Measurements from ENCODE around the gene SMO. TPM values are rescaled to one million over a fixed set of nuclear protein-coding genes. Genes with fewer than 3 reads are reported as not detected.

The SMO gene
- total and polyA plus RNA-seq, 2 donors (not counting 1 experiment from before 2014, with no cell fraction given) = 0.39 to 1.4 TPM

DNA sequence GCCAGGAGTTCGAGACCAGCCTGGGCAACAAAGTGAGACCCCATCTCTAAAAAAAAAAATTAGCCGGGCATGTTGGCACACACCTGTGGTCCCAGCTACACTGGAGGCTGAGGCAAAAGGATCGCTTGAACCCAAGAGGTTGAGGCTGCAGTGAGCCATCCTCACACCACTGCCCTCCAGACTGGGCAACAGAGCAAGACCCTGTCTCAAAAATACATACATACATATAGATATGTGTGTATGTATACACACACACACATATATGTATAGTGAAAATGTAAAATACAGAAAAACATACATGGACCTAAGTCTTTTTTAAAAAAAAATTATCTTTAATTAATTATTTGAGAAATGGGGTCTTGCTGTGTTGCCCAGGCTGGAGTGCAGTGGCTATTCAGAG lies 5.5 kb downstream of the SMO start:
- Histone ChIP-seq H3K79me2 (ENCODE audit: control insufficient read depth, insufficient read depth, low read length) (no peaks in the 10 kb centered on the region), H3K4me1 (ENCODE audit: control insufficient read depth in 2 of 2, insufficient read depth in 2 of 2, low read length in 2 of 2) (peaks cover 9 to 10% of the 10 kb centered on the region in 2 donors), H3K4me3 (ENCODE audit: control extremely low read depth in 1 of 5, extremely low read depth in 1 of 5, insufficient read depth in 1 of 5, low read depth in 2 of 5, low read length in 4 of 5) (no peak overlapping the region), H3K4me2 (replicated peaks; ENCODE audit: low read depth, low read length, poor library complexity, severe bottlenecking) (no peak overlapping the region), H4K20me1 (ENCODE audit: control insufficient read depth, insufficient read depth, low read length, poor library complexity, severe bottlenecking) (no peaks in the 10 kb centered on the region), H3K27ac (ENCODE audit: low read length in 2 of 2) (no peak overlapping the region), H3K27me3 (replicated peaks in 1 of 4; ENCODE audit: control extremely low read depth in 1 of 4, control insufficient read depth in 3 of 4, insufficient read depth in 4 of 4, low read length in 3 of 4) (peaks cover 0 to 29% (median 15%) of the 10 kb centered on the region in 4 experiments), H2AFZ (ENCODE audit: insufficient read depth, low read depth, low read length, poor library complexity, severe bottlenecking) (no peak overlapping the region), H3K9ac (ENCODE audit: low read length) (no peak overlapping the region), H3K36me3 (replicated peaks in 1 of 2; ENCODE audit: control extremely low read depth in 1 of 2, control insufficient read depth in 1 of 2, extremely low read depth in 1 of 2, insufficient read depth in 2 of 2, low read length in 1 of 2) (no peaks in the 10 kb centered on the region), H3K9me3 (ENCODE audit: control extremely low read depth in 1 of 3, control insufficient read depth in 2 of 3, insufficient read depth in 1 of 3, low read length in 2 of 3) (no peaks in the 10 kb centered on the region)
- ATAC-seq (ENCODE audit: low read depth) = no peak
- intact Hi-C loops (cut with micrococcal nuclease) = no loop called here
- H3K27me3 Mint-ChIP-seq = peaks cover 29% of the 10 kb centered on the region
- H3K27ac Mint-ChIP-seq = no peak overlapping the region
- 83% methylated on average over 1 of the region's 3 CpGs for WGBS (ENCODE audit: insufficient coverage)
- no peaks in the 10 kb centered on the region for H3K9me3 Mint-ChIP-seq (ENCODE audit: insufficient read depth)
- DNase-seq = no peak
- no peak overlapping the region for H3K4me3 Mint-ChIP-seq
- peaks cover 12% of the 10 kb centered on the region for H3K4me1 Mint-ChIP-seq
- CTCF ChIA-PET = interaction anchor here (2.5 to 3.4 kb wide), 2 partner anchors 24 to 30 kb away, joined by 8 to 12 read pairs; no protein-coding TSS in a partner anchor
- TF ChIP-seq, protein P1, sequence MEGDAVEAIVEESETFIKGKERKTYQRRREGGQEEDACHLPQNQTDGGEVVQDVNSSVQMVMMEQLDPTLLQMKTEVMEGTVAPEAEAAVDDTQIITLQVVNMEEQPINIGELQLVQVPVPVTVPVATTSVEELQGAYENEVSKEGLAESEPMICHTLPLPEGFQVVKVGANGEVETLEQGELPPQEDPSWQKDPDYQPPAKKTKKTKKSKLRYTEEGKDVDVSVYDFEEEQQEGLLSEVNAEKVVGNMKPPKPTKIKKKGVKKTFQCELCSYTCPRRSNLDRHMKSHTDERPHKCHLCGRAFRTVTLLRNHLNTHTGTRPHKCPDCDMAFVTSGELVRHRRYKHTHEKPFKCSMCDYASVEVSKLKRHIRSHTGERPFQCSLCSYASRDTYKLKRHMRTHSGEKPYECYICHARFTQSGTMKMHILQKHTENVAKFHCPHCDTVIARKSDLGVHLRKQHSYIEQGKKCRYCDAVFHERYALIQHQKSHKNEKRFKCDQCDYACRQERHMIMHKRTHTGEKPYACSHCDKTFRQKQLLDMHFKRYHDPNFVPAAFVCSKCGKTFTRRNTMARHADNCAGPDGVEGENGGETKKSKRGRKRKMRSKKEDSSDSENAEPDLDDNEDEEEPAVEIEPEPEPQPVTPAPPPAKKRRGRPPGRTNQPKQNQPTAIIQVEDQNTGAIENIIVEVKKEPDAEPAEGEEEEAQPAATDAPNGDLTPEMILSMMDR (IDR thresholded peaks at IDR 0.05) = no peak
- TF ChIP-seq EZH2 (IDR thresholded peaks at IDR 0.05; ENCODE audit: borderline replicate concordance, insufficient read depth, low read depth, low read length, poor library complexity, severe bottlenecking) = no peak
- POLR2A ChIA-PET = no interaction called here

DNA sequence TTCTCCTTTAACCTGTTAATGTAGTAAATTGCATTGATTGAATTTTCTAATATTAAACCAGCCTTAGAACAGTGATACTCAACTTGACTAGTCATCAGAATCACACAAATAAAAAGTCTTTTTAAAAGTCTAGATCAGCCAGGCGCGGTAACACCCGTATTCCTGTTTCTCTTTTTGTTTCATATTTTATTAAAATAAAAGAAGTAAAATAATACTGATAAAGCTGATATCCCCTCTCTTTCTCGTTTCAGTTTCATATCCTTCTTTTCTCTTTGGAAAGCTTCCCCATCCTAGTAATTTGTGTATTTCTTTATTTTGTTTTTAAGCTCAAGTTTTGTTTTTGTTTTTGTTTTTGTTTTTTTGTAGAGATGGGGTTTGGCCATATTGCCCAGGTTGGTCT lies 9.3 kb downstream of the SMO start:
- CTCF ChIA-PET = interaction anchor here (0.7 to 1.3 kb wide), 4 partner anchors 9 to 34 kb away, joined by 3 to 5 read pairs (median 4); no protein-coding TSS in a partner anchor
- no peaks in the 10 kb centered on the region for H3K9me3 Mint-ChIP-seq (ENCODE audit: insufficient read depth)
- no CpG with 5 or more reads among the region's 4 CpGs for WGBS (ENCODE audit: insufficient coverage)

More for the DNA sequence above, 9.3 kb downstream of the SMO start:
- H3K4me3 ChIP-seq (ENCODE audit: control extremely low read depth in 1 of 5, extremely low read depth in 1 of 5, insufficient read depth in 1 of 5, low read depth in 2 of 5, low read length in 4 of 5) = no peak overlapping the region
- intact Hi-C loops (cut with micrococcal nuclease) = no loop called here
- ATAC-seq (ENCODE audit: low read depth) (no peak), DNase-seq (no peak)
- Mint-ChIP-seq H3K4me3 (no peak overlapping the region), H3K4me1 (peaks cover 5% of the 10 kb centered on the region), H3K27me3 (peaks cover 2% of the 10 kb centered on the region), H3K27ac (no peak overlapping the region)
- TF ChIP-seq, protein P1 (IDR thresholded peaks at IDR 0.05) = no peak
- TF ChIP-seq EZH2 (IDR thresholded peaks at IDR 0.05; ENCODE audit: borderline replicate concordance, insufficient read depth, low read depth, low read length, poor library complexity, severe bottlenecking) = no peak
- POLR2A ChIA-PET = no interaction called here
- no peaks in the 10 kb centered on the region for H3K36me3 ChIP-seq (replicated peaks in 1 of 2; ENCODE audit: control extremely low read depth in 1 of 2, control insufficient read depth in 1 of 2, extremely low read depth in 1 of 2, insufficient read depth in 2 of 2, low read length in 1 of 2)
- no peaks in the 10 kb centered on the region for H3K79me2 ChIP-seq (ENCODE audit: control insufficient read depth, insufficient read depth, low read length)
- H3K9me3 ChIP-seq (ENCODE audit: control extremely low read depth in 1 of 3, control insufficient read depth in 2 of 3, insufficient read depth in 1 of 3, low read length in 2 of 3) = no peaks in the 10 kb centered on the region
- H3K4me1 ChIP-seq (ENCODE audit: control insufficient read depth in 2 of 2, insufficient read depth in 2 of 2, low read length in 2 of 2) = peaks cover 0 to 3% of the 10 kb centered on the region in 2 donors
- no peaks in the 10 kb centered on the region for H3K27me3 ChIP-seq (replicated peaks in 1 of 4; ENCODE audit: control extremely low read depth in 1 of 4, control insufficient read depth in 3 of 4, insufficient read depth in 4 of 4, low read length in 3 of 4)
- H3K9ac ChIP-seq (ENCODE audit: low read length) = no peak overlapping the region
- no peaks in the 10 kb centered on the region for H4K20me1 ChIP-seq (ENCODE audit: control insufficient read depth, insufficient read depth, low read length, poor library complexity, severe bottlenecking)
- no peak overlapping the region for H2AFZ ChIP-seq (ENCODE audit: insufficient read depth, low read depth, low read length, poor library complexity, severe bottlenecking)
- H3K27ac ChIP-seq (ENCODE audit: low read length in 2 of 2) = no peak overlapping the region
- no peak overlapping the region for H3K4me2 ChIP-seq (replicated peaks; ENCODE audit: low read depth, low read length, poor library complexity, severe bottlenecking)
